PC-9 (cell line): ENCODE results near the gene STK36.

ENCODE experiments used
- CTCF ChIP-seq: fragments of 200-600 bp; sonication (generic); conservative IDR thresholded peaks from 2 replicates; pipeline ENCODE4 v1.6.1; 2017; ENCODE audit warnings: mixed run types, antibody characterized with exemption, mild to moderate bottlenecking, moderate library complexity
- EZH2 ChIP-seq: fragments of 200-600 bp; sonication (generic); IDR thresholded peaks from 2 replicates; pipeline ENCODE4 v1.8.0; 2017; ENCODE audit warnings: antibody characterized with exemption, low read depth

GRCh38 chr2:218719457-218719856 lies 47.6 kb downstream of the STK36 start:
- TF ChIP-seq CTCF (no peak), EZH2 (no peak)
